Measurements from ENCODE around the gene PLD4. TPM values are rescaled to one million over a fixed set of nuclear protein-coding genes. Genes with fewer than 3 reads are reported as not detected.
"Not testable (repeated sequence)": the region's sequence is repeated elsewhere in the genome, so short reads cannot be mapped to it uniquely, and the experiment has no call there.

PLD4 gene
- total RNA-seq, 1 donor from 2014 or later = not detected

- DNase-seq (ENCODE audit: extremely low spot score in 2 of 2) = no peak
- intact Hi-C loops (cut with DNase I) = no loop called here
These were observed 11.2 kb upstream of the PLD4 start for GRCh38 chr14:104913435-104913834.

DNA sequence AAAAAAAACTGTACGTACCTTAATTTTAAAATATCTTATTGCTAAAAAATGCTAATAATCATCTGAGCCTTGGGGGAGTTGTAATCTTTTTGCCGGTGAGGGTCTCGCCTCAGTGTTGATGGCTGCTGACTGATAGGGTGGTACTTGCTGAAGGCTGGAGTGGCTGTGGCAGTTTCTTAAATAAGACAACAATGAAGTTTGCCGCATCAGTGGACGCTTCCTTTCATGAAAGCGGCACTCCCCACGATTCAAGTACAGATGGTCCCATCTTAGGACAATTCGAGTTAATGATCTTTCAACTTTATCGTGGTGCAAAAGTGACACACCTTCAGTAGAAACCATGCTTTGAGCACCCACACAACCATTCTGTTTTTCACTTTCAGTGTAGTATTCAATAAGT is 7.6 kb upstream of the PLD4 start:
- TF ChIP-seq CTCF (IDR thresholded peaks at IDR 0.05) (no peak), POLR2AphosphoS5 (IDR thresholded peaks at IDR 0.05; ENCODE audit: insufficient read depth in 1 of 2, low read depth in 1 of 2) (no peak), POLR2A (IDR thresholded peaks at IDR 0.05) (no peak)
- intact Hi-C loops (cut with DNase I) = no loop called here
- Histone ChIP-seq H3K4me3 (no peak overlapping the region), H3K27ac (no peak overlapping the region), H3K27me3 (no peaks in the 10 kb centered on the region), H3K4me1 (no peaks in the 10 kb centered on the region), H3K36me3 (no peaks in the 10 kb centered on the region), H3K9me3 (peaks cover 2% of the 10 kb centered on the region)
- DNase-seq (ENCODE audit: extremely low spot score in 2 of 2) = no peak

More at GRCh38 chr14:104913435-104913834, 11.2 kb upstream of the PLD4 start:
- Histone ChIP-seq H3K27me3 (no peaks in the 10 kb centered on the region), H3K9me3 (peaks cover 3% of the 10 kb centered on the region), H3K4me1 (no peaks in the 10 kb centered on the region), H3K4me3 (no peak overlapping the region), H3K36me3 (no peaks in the 10 kb centered on the region), H3K27ac (no peak overlapping the region)
- TF ChIP-seq CTCF (IDR thresholded peaks at IDR 0.05) = no peak
- TF ChIP-seq POLR2AphosphoS5 (IDR thresholded peaks at IDR 0.05; ENCODE audit: insufficient read depth in 1 of 2, low read depth in 1 of 2) = no peak
- no peak for TF ChIP-seq POLR2A (IDR thresholded peaks at IDR 0.05)

DNA sequence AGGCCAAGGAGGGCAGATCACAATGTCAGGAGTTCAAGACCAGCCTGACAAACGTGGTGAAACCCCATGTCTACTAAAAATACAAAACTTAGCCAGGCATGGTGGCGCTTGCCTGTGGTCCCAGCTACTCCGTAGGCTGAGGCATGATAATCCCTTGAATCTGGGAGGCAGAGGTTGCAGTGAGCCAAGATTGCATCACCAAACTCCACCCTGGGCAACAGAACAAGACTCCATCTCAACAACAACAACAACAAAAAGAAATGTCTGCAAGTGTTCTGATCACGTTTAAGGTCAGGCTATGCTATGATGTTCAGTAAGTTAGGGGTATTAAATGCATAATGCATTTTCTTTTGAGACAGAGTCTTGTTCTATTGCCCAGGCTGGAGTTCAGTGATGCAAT is 6.7 kb upstream of the PLD4 start:
- no peak overlapping the region for H3K4me3 ChIP-seq
- intact Hi-C loops (cut with DNase I) = no loop called here
- H3K4me1 ChIP-seq = no peaks in the 10 kb centered on the region
- TF ChIP-seq POLR2A (IDR thresholded peaks at IDR 0.05) (no peak), POLR2AphosphoS5 (IDR thresholded peaks at IDR 0.05; ENCODE audit: insufficient read depth in 1 of 2, low read depth in 1 of 2) (no peak), CTCF (IDR thresholded peaks at IDR 0.05) (no peak)
- no peak overlapping the region for H3K27ac ChIP-seq
- H3K36me3 ChIP-seq = no peaks in the 10 kb centered on the region
- no peaks in the 10 kb centered on the region for H3K27me3 ChIP-seq
- no peaks in the 10 kb centered on the region for H3K9me3 ChIP-seq
- no peak for DNase-seq (ENCODE audit: extremely low spot score in 2 of 2)

DNA sequence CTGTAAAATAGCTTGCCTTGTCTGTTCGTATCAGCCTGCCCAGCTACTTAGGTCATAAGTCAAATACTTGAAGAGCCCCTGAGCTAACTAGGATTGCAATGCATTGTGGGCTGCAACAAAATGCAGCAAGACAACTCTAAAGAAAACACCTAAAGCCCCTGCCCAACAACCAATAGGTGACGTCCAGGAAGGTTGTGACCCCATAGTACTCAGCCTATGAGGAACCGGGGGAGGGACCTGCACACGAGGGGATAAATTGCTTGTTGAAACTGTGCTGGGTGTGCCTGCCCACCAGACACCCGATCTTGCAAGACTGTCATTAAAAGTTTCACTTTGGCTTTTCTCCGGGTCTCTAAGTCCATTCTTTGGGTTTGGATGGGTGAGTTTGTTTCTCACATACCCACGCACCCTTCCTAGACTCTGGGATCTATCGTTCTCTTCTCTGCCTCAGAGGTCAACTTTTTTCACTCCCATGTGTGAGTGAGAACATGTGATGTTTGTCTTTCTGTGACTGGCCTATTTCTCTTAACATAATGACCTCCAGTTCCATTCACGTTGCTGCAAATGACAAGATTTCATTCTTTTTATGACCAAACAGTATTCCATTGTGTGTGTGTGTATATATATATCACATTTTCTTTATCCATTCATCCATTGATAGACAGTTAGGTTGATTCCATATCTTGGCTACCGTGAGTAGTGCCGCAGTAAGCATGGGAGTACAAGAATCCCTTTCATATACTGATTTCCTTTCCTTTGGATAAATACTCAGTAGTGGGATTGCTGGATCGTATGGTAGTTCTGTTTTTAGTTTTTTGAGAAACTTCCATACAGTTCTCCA is 5.3 kb upstream of the PLD4 start:
- H3K27ac ChIP-seq; H3K36me3 ChIP-seq; DNase-seq (ENCODE audit: extremely low spot score in 2 of 2); H3K27me3 ChIP-seq; H3K9me3 ChIP-seq; H3K4me1 ChIP-seq; H3K4me3 ChIP-seq; intact Hi-C loops (cut with DNase I): not testable (repeated sequence)

DNA sequence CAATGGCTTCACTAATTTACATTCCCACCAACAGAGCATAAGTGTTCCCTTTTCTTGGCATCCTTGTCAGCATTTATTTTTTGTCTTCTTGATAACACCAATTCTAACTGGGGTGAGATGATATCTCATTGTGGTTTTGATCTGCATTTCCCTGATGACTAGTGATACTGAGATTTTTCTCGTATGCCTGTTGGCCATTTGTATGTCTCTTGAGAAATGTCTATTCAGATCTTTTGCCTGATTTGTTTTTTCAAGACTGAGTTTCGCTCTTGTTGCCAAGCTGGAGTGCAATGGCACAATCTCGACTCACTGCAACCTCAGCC is 4.7 kb upstream of the PLD4 start:
- Histone ChIP-seq H3K9me3 (no peaks in the 10 kb centered on the region), H3K4me1 (no peaks in the 10 kb centered on the region), H3K27me3 (no peaks in the 10 kb centered on the region), H3K4me3 (no peak overlapping the region), H3K27ac (no peak overlapping the region), H3K36me3 (no peaks in the 10 kb centered on the region)
- TF ChIP-seq POLR2A (IDR thresholded peaks at IDR 0.05) (no peak), POLR2AphosphoS5 (IDR thresholded peaks at IDR 0.05; ENCODE audit: insufficient read depth in 1 of 2, low read depth in 1 of 2) (no peak), CTCF (IDR thresholded peaks at IDR 0.05) (no peak)
- DNase-seq (ENCODE audit: extremely low spot score in 2 of 2) = no peak
- intact Hi-C loops (cut with DNase I) = no loop called here
